Measurements from ENCODE around the gene DHRS4L2. TPM values are rescaled to one million over a fixed set of nuclear protein-coding genes. Genes with fewer than 3 reads are reported as not detected.
"Not testable (repeated sequence)": the region's sequence is repeated elsewhere in the genome, so short reads cannot be mapped to it uniquely, and the experiment has no call there.

DHRS4L2 gene
- polyA plus RNA-seq, 3 donors = 22.1 to 46.6 (median 42.6) TPM

GRCh38 chr14:23955811-23956210 lies 32.9 kb upstream of the DHRS4L2 start:
- DNase-seq; H3K4me3 Mint-ChIP-seq; H3K27me3 Mint-ChIP-seq (ENCODE audit: low read depth in 3 of 3); H3K4me3 ChIP-seq (replicated peaks in 1 of 3; ENCODE audit: low read depth in 2 of 3, low read length in 3 of 3); H3K27me3 ChIP-seq (ENCODE audit: control insufficient read depth in 2 of 2, insufficient read depth in 2 of 2, low read length in 2 of 2); H3K9ac ChIP-seq (ENCODE audit: insufficient read depth, low read length, poor library complexity, severe bottlenecking); H3K4me2 ChIP-seq (replicated peaks; ENCODE audit: extremely low read depth, low read length, poor library complexity, severe bottlenecking); H3K9me3 ChIP-seq (replicated peaks in 1 of 2; ENCODE audit: control insufficient read depth in 1 of 2, insufficient read depth in 1 of 2, low read length in 2 of 2); H4K20me1 ChIP-seq (ENCODE audit: insufficient read depth, low read length); H3K9me3 Mint-ChIP-seq; H2AFZ ChIP-seq (ENCODE audit: insufficient read depth, low read depth, low read length, poor library complexity, severe bottlenecking); intact Hi-C loops (cut with micrococcal nuclease); H3K27ac ChIP-seq (ENCODE audit: low read depth in 1 of 2, low read length in 2 of 2): not testable (repeated sequence)
- Mint-ChIP-seq H3K36me3 (peaks cover 36 to 53% of the 10 kb centered on the region in 2 donors), H3K27ac (peak overlapping the region in 2 of 7 donors; percentile 1 to 51), H3K4me1 (peaks cover 29% of the 10 kb centered on the region)
- Histone ChIP-seq H3K36me3 (replicated peaks in 1 of 2; ENCODE audit: control insufficient read depth in 1 of 2, insufficient read depth in 2 of 2, low read length in 2 of 2) (peaks cover 7 to 20% of the 10 kb centered on the region in 2 donors), H3K4me1 (ENCODE audit: control insufficient read depth in 1 of 2, insufficient read depth in 2 of 2, low read length in 2 of 2) (peaks cover 13 to 23% of the 10 kb centered on the region in 2 donors), H3K79me2 (ENCODE audit: insufficient read depth, low read length) (peaks cover 14% of the 10 kb centered on the region)
- no CpG with 5 or more reads among the region's 2 CpGs for WGBS (ENCODE audit: insufficient coverage)

- intact Hi-C loops (cut with micrococcal nuclease); H3K9me3 Mint-ChIP-seq; H3K9ac ChIP-seq (ENCODE audit: insufficient read depth, low read length, poor library complexity, severe bottlenecking); H3K27ac Mint-ChIP-seq; H3K27me3 ChIP-seq (ENCODE audit: control insufficient read depth in 2 of 2, insufficient read depth in 2 of 2, low read length in 2 of 2); H3K27ac ChIP-seq (ENCODE audit: low read depth in 1 of 2, low read length in 2 of 2); H2AFZ ChIP-seq (ENCODE audit: insufficient read depth, low read depth, low read length, poor library complexity, severe bottlenecking); H3K4me3 Mint-ChIP-seq; H3K27me3 Mint-ChIP-seq (ENCODE audit: low read depth in 3 of 3); DNase-seq; H3K9me3 ChIP-seq (replicated peaks in 1 of 2; ENCODE audit: control insufficient read depth in 1 of 2, insufficient read depth in 1 of 2, low read length in 2 of 2); H3K4me2 ChIP-seq (replicated peaks; ENCODE audit: extremely low read depth, low read length, poor library complexity, severe bottlenecking); H3K4me3 ChIP-seq (replicated peaks in 1 of 3; ENCODE audit: low read depth in 2 of 3, low read length in 3 of 3); H4K20me1 ChIP-seq (ENCODE audit: insufficient read depth, low read length): not testable (repeated sequence)
- Mint-ChIP-seq H3K36me3 (peaks cover 40 to 49% of the 10 kb centered on the region in 2 donors), H3K4me1 (peaks cover 16% of the 10 kb centered on the region)
- 95% methylated on average over 3 of the region's 9 CpGs for WGBS (ENCODE audit: insufficient coverage)
- peaks cover 13% of the 10 kb centered on the region for H3K79me2 ChIP-seq (ENCODE audit: insufficient read depth, low read length)
- peaks cover 10 to 15% of the 10 kb centered on the region in 2 donors for H3K4me1 ChIP-seq (ENCODE audit: control insufficient read depth in 1 of 2, insufficient read depth in 2 of 2, low read length in 2 of 2)
- H3K36me3 ChIP-seq (replicated peaks in 1 of 2; ENCODE audit: control insufficient read depth in 1 of 2, insufficient read depth in 2 of 2, low read length in 2 of 2) = peaks cover 7 to 20% of the 10 kb centered on the region in 2 donors
These were observed 30.7 kb upstream of the DHRS4L2 start for GRCh38 chr14:23957913-23958569.

GRCh38 chr14:23960899-23961298 lies 27.8 kb upstream of the DHRS4L2 start:
- H3K9me3 ChIP-seq (replicated peaks in 1 of 2; ENCODE audit: control insufficient read depth in 1 of 2, insufficient read depth in 1 of 2, low read length in 2 of 2); H3K4me1 ChIP-seq (ENCODE audit: control insufficient read depth in 1 of 2, insufficient read depth in 2 of 2, low read length in 2 of 2); H3K4me3 Mint-ChIP-seq; H2AFZ ChIP-seq (ENCODE audit: insufficient read depth, low read depth, low read length, poor library complexity, severe bottlenecking); H3K79me2 ChIP-seq (ENCODE audit: insufficient read depth, low read length); H3K9me3 Mint-ChIP-seq; H3K4me1 Mint-ChIP-seq; H4K20me1 ChIP-seq (ENCODE audit: insufficient read depth, low read length); H3K27me3 Mint-ChIP-seq (ENCODE audit: low read depth in 3 of 3); H3K27me3 ChIP-seq (ENCODE audit: control insufficient read depth in 2 of 2, insufficient read depth in 2 of 2, low read length in 2 of 2); intact Hi-C loops (cut with micrococcal nuclease); H3K4me2 ChIP-seq (replicated peaks; ENCODE audit: extremely low read depth, low read length, poor library complexity, severe bottlenecking); H3K9ac ChIP-seq (ENCODE audit: insufficient read depth, low read length, poor library complexity, severe bottlenecking); H3K4me3 ChIP-seq (replicated peaks in 1 of 3; ENCODE audit: low read depth in 2 of 3, low read length in 3 of 3); H3K27ac ChIP-seq (ENCODE audit: low read depth in 1 of 2, low read length in 2 of 2); DNase-seq; H3K27ac Mint-ChIP-seq: not testable (repeated sequence)
- peaks cover 7 to 20% of the 10 kb centered on the region in 2 donors for H3K36me3 ChIP-seq (replicated peaks in 1 of 2; ENCODE audit: control insufficient read depth in 1 of 2, insufficient read depth in 2 of 2, low read length in 2 of 2)
- H3K36me3 Mint-ChIP-seq = peaks cover 37 to 38% of the 10 kb centered on the region in 2 donors

GRCh38 chr14:23961704-23962103 lies 27.0 kb upstream of the DHRS4L2 start:
- H3K27me3 Mint-ChIP-seq (ENCODE audit: low read depth in 3 of 3); H2AFZ ChIP-seq (ENCODE audit: insufficient read depth, low read depth, low read length, poor library complexity, severe bottlenecking); H3K27me3 ChIP-seq (ENCODE audit: control insufficient read depth in 2 of 2, insufficient read depth in 2 of 2, low read length in 2 of 2); H3K4me3 ChIP-seq (replicated peaks in 1 of 3; ENCODE audit: low read depth in 2 of 3, low read length in 3 of 3); H3K79me2 ChIP-seq (ENCODE audit: insufficient read depth, low read length); DNase-seq; H3K9me3 ChIP-seq (replicated peaks in 1 of 2; ENCODE audit: control insufficient read depth in 1 of 2, insufficient read depth in 1 of 2, low read length in 2 of 2); H3K9me3 Mint-ChIP-seq; H3K4me1 Mint-ChIP-seq; H3K27ac Mint-ChIP-seq; H3K27ac ChIP-seq (ENCODE audit: low read depth in 1 of 2, low read length in 2 of 2); H3K9ac ChIP-seq (ENCODE audit: insufficient read depth, low read length, poor library complexity, severe bottlenecking); intact Hi-C loops (cut with micrococcal nuclease); H4K20me1 ChIP-seq (ENCODE audit: insufficient read depth, low read length); H3K4me3 Mint-ChIP-seq; H3K4me2 ChIP-seq (replicated peaks; ENCODE audit: extremely low read depth, low read length, poor library complexity, severe bottlenecking): not testable (repeated sequence)
- peaks cover 29 to 34% of the 10 kb centered on the region in 2 donors for H3K36me3 Mint-ChIP-seq
- Histone ChIP-seq H3K4me1 (ENCODE audit: control insufficient read depth in 1 of 2, insufficient read depth in 2 of 2, low read length in 2 of 2) (peaks cover 12 to 13% of the 10 kb centered on the region in 2 donors), H3K36me3 (replicated peaks in 1 of 2; ENCODE audit: control insufficient read depth in 1 of 2, insufficient read depth in 2 of 2, low read length in 2 of 2) (peaks cover 2 to 17% of the 10 kb centered on the region in 2 donors)
- no CpG with 5 or more reads among the region's 2 CpGs for WGBS (ENCODE audit: insufficient coverage)
